Neural progenitor cell (in vitro differentiated cells): ENCODE results near the gene C13orf42.

Experiments
- EZH2phosphoT487 ChIP-seq: fragments of 200-600 bp; sonication (generic); IDR thresholded peaks from 2 replicates; pipeline ENCODE4 v1.6.1; 2017; ENCODE audit warnings: antibody characterized with exemption
- TF ChIP-seq, protein P1 (sequence below): fragments of 200-600 bp; sonication (generic); IDR thresholded peaks from 2 replicates; pipeline ENCODE4 v1.5.1; 2017; ENCODE audit warnings: antibody characterized with exemption, mild to moderate bottlenecking

DNA sequence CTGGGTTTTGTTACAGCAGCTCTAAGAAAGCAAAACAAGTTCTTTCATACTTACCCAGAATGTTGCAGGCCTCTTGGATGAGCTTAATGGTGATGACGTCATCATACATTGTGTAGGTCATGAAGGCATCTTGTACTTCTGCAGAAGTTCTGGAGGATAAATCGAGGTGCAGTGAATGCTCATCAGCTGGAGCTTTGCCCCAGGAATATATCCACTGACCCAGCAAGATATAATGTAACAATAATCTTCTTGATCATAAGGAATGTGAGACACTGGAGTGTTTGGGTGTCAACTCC lies 63.0 kb downstream of the C13orf42 start:
- TF ChIP-seq, protein P1, sequence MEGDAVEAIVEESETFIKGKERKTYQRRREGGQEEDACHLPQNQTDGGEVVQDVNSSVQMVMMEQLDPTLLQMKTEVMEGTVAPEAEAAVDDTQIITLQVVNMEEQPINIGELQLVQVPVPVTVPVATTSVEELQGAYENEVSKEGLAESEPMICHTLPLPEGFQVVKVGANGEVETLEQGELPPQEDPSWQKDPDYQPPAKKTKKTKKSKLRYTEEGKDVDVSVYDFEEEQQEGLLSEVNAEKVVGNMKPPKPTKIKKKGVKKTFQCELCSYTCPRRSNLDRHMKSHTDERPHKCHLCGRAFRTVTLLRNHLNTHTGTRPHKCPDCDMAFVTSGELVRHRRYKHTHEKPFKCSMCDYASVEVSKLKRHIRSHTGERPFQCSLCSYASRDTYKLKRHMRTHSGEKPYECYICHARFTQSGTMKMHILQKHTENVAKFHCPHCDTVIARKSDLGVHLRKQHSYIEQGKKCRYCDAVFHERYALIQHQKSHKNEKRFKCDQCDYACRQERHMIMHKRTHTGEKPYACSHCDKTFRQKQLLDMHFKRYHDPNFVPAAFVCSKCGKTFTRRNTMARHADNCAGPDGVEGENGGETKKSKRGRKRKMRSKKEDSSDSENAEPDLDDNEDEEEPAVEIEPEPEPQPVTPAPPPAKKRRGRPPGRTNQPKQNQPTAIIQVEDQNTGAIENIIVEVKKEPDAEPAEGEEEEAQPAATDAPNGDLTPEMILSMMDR: no peak
- no peak for TF ChIP-seq EZH2phosphoT487
